Right cardiac atrium (tissue), 5 donors: ENCODE data around the gene CTBP2. TPM values are rescaled to one million over a fixed set of nuclear protein-coding genes. Genes with fewer than 3 reads are reported as not detected.

Experiments
- ATAC-seq, 2 donors: fragments of 200-7000 bp; cut with Tn5 transposase; one replicate each; pipeline versions ENCODE4 v1.8.0 to v1.9.1; 2020; ENCODE audit warnings: moderate library complexity in 2 of 2, mild to moderate bottlenecking in 1 of 2
- DNase-seq, 3 donors: peaks; one replicate each; pipeline ENCODE4 v3.0.0-alpha.2; 2020
- H3K27ac ChIP-seq: one replicate; pipeline ENCODE4 v1.5.1; 2013; ENCODE audit warnings: mild to moderate bottlenecking, low read length, control low read depth, moderate library complexity
- H3K27me3 ChIP-seq: one replicate; pipeline ENCODE4 v1.6.1; 2013; ENCODE audit not compliant: control insufficient read depth, insufficient read depth
- H3K4me1 ChIP-seq: one replicate; pipeline ENCODE4 v1.6.1; 2013; ENCODE audit warnings: low read length; ENCODE audit not compliant: control insufficient read depth, insufficient read depth
- H3K4me3 ChIP-seq: one replicate; pipeline ENCODE4 v1.5.1; 2013; ENCODE audit warnings: low read length, control low read depth
- H3K9me3 ChIP-seq: one replicate; pipeline ENCODE4 v1.6.1; 2013; ENCODE audit warnings: low read length; ENCODE audit not compliant: control insufficient read depth
- WGBS: extraction: QIAGEN DNeasy Blood & Tissue Kit; methylation state at CpG from one replicate; pipeline ENCODE4 v1.1.7; 2013; 5-methylcytosine and 5-hydroxymethylcytosine counted together
- intact Hi-C, 4 donors: fragments of 100-400 bp; cut with DNase I; formaldehyde crosslinking; loops; one replicate each; pipeline versions ENCODE4 v1.11.0 to v1.14.0; 2022 to 2023
- polyA plus RNA-seq: library from polyadenylated mRNA; stranded (reverse); fragments of 200-250 nt; gene quantifications from one replicate; pipeline ENCODE4 v1.2.3, GENCODE V29; 2013
- total RNA-seq, 4 donors: library from RNA; stranded (reverse); fragmentation: NEBNext Ultra II Directional; extraction: Animal tissue kit (Norgen Biotek cat#: 25700); gene quantifications; one replicate each; pipeline ENCODE4 v1.2.1, GENCODE V29; 2021
- donor health status: healthy with polysubstance abuse.
- donor health status: DM: no; HTN: yes; CAD: no.
- donor health status: DM: no; HTN: no; CAD: no.
- donor health status: DM: no; HTN: yes; CAD: no; lungs with severe emphysema.
- donor health status: DM: yes; HTN: yes; CAD: no.

Gene CTBP2
- total and polyA plus RNA-seq, 5 donors: 16.6 to 38.7 (median 37.6) TPM

- Histone ChIP-seq H3K4me1 (peaks cover 60% of the 10 kb centered on the region), H3K9me3 (no peaks in the 10 kb centered on the region), H3K27me3 (no peaks in the 10 kb centered on the region), H3K4me3 (no peak overlapping the region), H3K27ac (no peak overlapping the region)
- 81% methylated on average over 9 of the region's 9 CpGs for WGBS
- DNase-seq: peak in 2 of 3 donors; percentile 31 to 53
- intact Hi-C loops: loop anchor here in 1 of 4 donors (1.0 kb wide), 1 partner anchor 15 kb away; no protein-coding TSS in a partner anchor
- no peak for ATAC-seq
These were observed 141.7 kb downstream of the CTBP2 start for GRCh38 chr10:125018576-125019143.

GRCh38 chr10:125017547-125018298 lies 142.6 kb downstream of the CTBP2 start:
- 81% methylated on average over 12 of the region's 12 CpGs for WGBS
- H3K4me3 ChIP-seq: no peak overlapping the region
- H3K9me3 ChIP-seq: no peaks in the 10 kb centered on the region
- no peak overlapping the region for H3K27ac ChIP-seq
- peaks cover 55% of the 10 kb centered on the region for H3K4me1 ChIP-seq
- intact Hi-C loops: loop anchor here in 1 of 4 donors (1.0 kb wide), 1 partner anchor 16 kb away; no protein-coding TSS in a partner anchor
- no peaks in the 10 kb centered on the region for H3K27me3 ChIP-seq
- peak in 2 of 3 donors; percentile 39 to 48 for DNase-seq
- ATAC-seq: no peak

- Histone ChIP-seq H3K27ac (peak overlapping the region; percentile 92), H3K9me3 (no peaks in the 10 kb centered on the region), H3K4me3 (no peak overlapping the region), H3K27me3 (no peaks in the 10 kb centered on the region), H3K4me1 (peaks cover 49% of the 10 kb centered on the region)
- 29% methylated on average over 14 of the region's 14 CpGs for WGBS
- peak; percentile 46 to 53 for ATAC-seq
- intact Hi-C loops: no loop called here
- peak; percentile 78 to 94 (median 91) for DNase-seq
These were observed 143.7 kb downstream of the CTBP2 start for GRCh38 chr10:125016611-125017202.

GRCh38 chr10:125016123-125016522 lies 144.2 kb downstream of the CTBP2 start:
- H3K27ac ChIP-seq: peak overlapping the region; percentile 92
- ATAC-seq (peak; percentile 37 to 51), DNase-seq (peak; percentile 61 to 89 (median 82))
- H3K4me3 ChIP-seq: no peak overlapping the region
- H3K4me1 ChIP-seq: peaks cover 48% of the 10 kb centered on the region
- H3K9me3 ChIP-seq: no peaks in the 10 kb centered on the region
- WGBS: 46% methylated on average over 10 of the region's 10 CpGs
- no peaks in the 10 kb centered on the region for H3K27me3 ChIP-seq
- intact Hi-C loops: no loop called here

GRCh38 chr10:125015356-125015944 lies 144.9 kb downstream of the CTBP2 start:
- intact Hi-C loops: no loop called here
- Histone ChIP-seq H3K4me3 (no peak overlapping the region), H3K27me3 (no peaks in the 10 kb centered on the region), H3K9me3 (no peaks in the 10 kb centered on the region), H3K27ac (peak overlapping the region; percentile 92), H3K4me1 (peaks cover 50% of the 10 kb centered on the region)
- ATAC-seq (peak; percentile 49 to 59), DNase-seq (peak; percentile 64 to 85 (median 84))
- 24% methylated on average over 23 of the region's 23 CpGs for WGBS

- ATAC-seq: no peak
- no peaks in the 10 kb centered on the region for H3K9me3 ChIP-seq
- 76% methylated on average over 19 of the region's 19 CpGs for WGBS
- H3K4me1 ChIP-seq: peaks cover 50% of the 10 kb centered on the region
- H3K4me3 ChIP-seq: no peak overlapping the region
- H3K27ac ChIP-seq: peak overlapping the region; percentile 92
- H3K27me3 ChIP-seq: no peaks in the 10 kb centered on the region
- peak in 1 of 3 donors; percentile 51 for DNase-seq
- intact Hi-C loops: no loop called here
These were observed 145.5 kb downstream of the CTBP2 start for GRCh38 chr10:125014836-125015355.

- H3K9me3 ChIP-seq: no peaks in the 10 kb centered on the region
- WGBS: 68% methylated on average over 20 of the region's 20 CpGs
- H3K4me1 ChIP-seq: peaks cover 48% of the 10 kb centered on the region
- no peak overlapping the region for H3K4me3 ChIP-seq
- ATAC-seq (no peak), DNase-seq (peak in 2 of 3 donors; percentile 76 to 77)
- intact Hi-C loops: no loop called here
- H3K27ac ChIP-seq: peak overlapping the region; percentile 92
- H3K27me3 ChIP-seq: no peaks in the 10 kb centered on the region
These were observed 146.1 kb downstream of the CTBP2 start for GRCh38 chr10:125014086-125014830.

- ATAC-seq: no peak
- DNase-seq: peak in 2 of 3 donors; percentile 13 to 38
- H3K27me3 ChIP-seq: no peaks in the 10 kb centered on the region
- 97% methylated on average over 7 of the region's 7 CpGs for WGBS
- H3K27ac ChIP-seq: no peak overlapping the region
- no peak overlapping the region for H3K4me3 ChIP-seq
- H3K4me1 ChIP-seq: peaks cover 46% of the 10 kb centered on the region
- intact Hi-C loops: no loop called here
- no peaks in the 10 kb centered on the region for H3K9me3 ChIP-seq
These were observed 146.9 kb downstream of the CTBP2 start for GRCh38 chr10:125013529-125013872.

- no peaks in the 10 kb centered on the region for H3K27me3 ChIP-seq
- H3K9me3 ChIP-seq: no peaks in the 10 kb centered on the region
- whole genome bisulfite sequencing: 96% methylated on average over 15 of the region's 15 CpGs
- H3K27ac ChIP-seq: peak overlapping the region; percentile 9
- DNase-seq (peak; percentile 2 to 23 (median 20)), ATAC-seq (no peak)
- intact Hi-C loops: no loop called here
- peaks cover 46% of the 10 kb centered on the region for H3K4me1 ChIP-seq
- no peak overlapping the region for H3K4me3 ChIP-seq
These were observed 147.4 kb downstream of the CTBP2 start for GRCh38 chr10:125012851-125013528.
